B cell (primary cell): ENCODE measurements around the gene NUBP2. TPM values are rescaled to one million over a fixed set of nuclear protein-coding genes. Genes with fewer than 3 reads are reported as not detected.

Experiments
- ATAC-seq: fragments of 200-7000 bp; cut with Tn5 transposase; one replicate; pipeline ENCODE4 v1.10.0; 2021; ENCODE audit warnings: low read depth, mild to moderate bottlenecking, moderate number of reproducible peaks, moderate library complexity
- CTCF ChIA-PET: fragments of 350-600 bp; sonication (Branson Sonifier 250); formaldehyde crosslinking; loops from one replicate; lab custom pipeline; 2021; ENCODE audit warnings: antibody characterized with exemption, inconsistent platforms; lab: Charles Lee
- POLR2A ChIA-PET: fragments of 350-600 bp; sonication (Branson Sonifier 250); formaldehyde crosslinking; loops from one replicate; lab custom pipeline; 2021; ENCODE audit warnings: antibody characterized with exemption; lab: Charles Lee
- DNase-seq: peaks from one replicate; pipeline ENCODE4 v3.0.0; 2013
- H2AFZ ChIP-seq: 2 replicates; pipeline ENCODE4 v1.6.1; 2012; ENCODE audit warnings: mild to moderate bottlenecking, low read depth, low read length; ENCODE audit not compliant: insufficient read depth, poor library complexity, severe bottlenecking
- H3K27ac ChIP-seq, 2 donors: 1 replicate in 1 of 2; 2 replicates in 1 of 2; pipeline ENCODE4 v1.5.1; 2012 to 2013; ENCODE audit warnings: low read length in 2 of 2, mild to moderate bottlenecking in 2 of 2, moderate library complexity in 1 of 2
- H3K27me3 ChIP-seq, 4 experiments: fragments of 200-600 bp in 1 of 4; sonication (generic) in 1 of 4; replicated peaks in 1 of 4; 1 replicate in 2 of 4; 2 replicates in 2 of 4; pipeline versions ENCODE4 v1.6.1 to v1.7.0; 2013 to 2016; ENCODE audit warnings: low read length in 3 of 4, mild to moderate bottlenecking in 2 of 4, mixed read lengths in 1 of 4, moderate library complexity in 1 of 4; ENCODE audit not compliant: insufficient read depth in 4 of 4, control insufficient read depth in 3 of 4; ENCODE audit errors: control extremely low read depth in 1 of 4
- H3K36me3 ChIP-seq, 2 experiments: replicated peaks in 1 of 2; 1 replicate in 1 of 2; 2 replicates in 1 of 2; pipeline versions ENCODE4 v1.6.1 to v1.7.1; 2013; ENCODE audit warnings: low read length in 1 of 2; ENCODE audit not compliant: insufficient read depth in 2 of 2, control insufficient read depth in 1 of 2; ENCODE audit errors: control extremely low read depth in 1 of 2, extremely low read depth in 1 of 2
- H3K4me1 ChIP-seq, 2 donors: fragments of 200-600 bp in 1 of 2; sonication (generic) in 1 of 2; 1 replicate in 1 of 2; 2 replicates in 1 of 2; pipeline versions ENCODE4 v1.5.1 to v1.6.1; 2013 to 2017; ENCODE audit warnings: low read length in 2 of 2; ENCODE audit not compliant: control insufficient read depth in 2 of 2, insufficient read depth in 2 of 2
- H3K4me2 ChIP-seq: replicated peaks from 2 replicates; pipeline ENCODE3; 2012; ENCODE audit warnings: mild to moderate bottlenecking, low read depth, low read length; ENCODE audit not compliant: poor library complexity, severe bottlenecking
- H3K4me3 ChIP-seq, 5 experiments: fragments of 200-600 bp in 1 of 5; sonication (generic) in 1 of 5; 1 replicate in 3 of 5; 2 replicates in 2 of 5; pipeline versions ENCODE4 v1.5.1 to v1.7.0; 2011 to 2016; ENCODE audit warnings: low read length in 4 of 5, mild to moderate bottlenecking in 4 of 5, low read depth in 2 of 5, control low read depth in 1 of 5, moderate library complexity in 1 of 5; ENCODE audit not compliant: insufficient read depth in 1 of 5; ENCODE audit errors: control extremely low read depth in 1 of 5, extremely low read depth in 1 of 5
- H3K79me2 ChIP-seq: fragments of 200-600 bp; sonication (generic); one replicate; pipeline ENCODE4 v1.6.0; 2016; ENCODE audit warnings: low read length; ENCODE audit not compliant: control insufficient read depth, insufficient read depth
- H3K9ac ChIP-seq: fragments of 200-600 bp; sonication (generic); 2 replicates; pipeline ENCODE4 v1.6.1; 2017; ENCODE audit warnings: mild to moderate bottlenecking, low read length, moderate library complexity
- H3K9me3 ChIP-seq, 3 donors: one replicate each; pipeline versions ENCODE4 v1.6.1 to v1.7.1; 2013; ENCODE audit warnings: low read length in 2 of 3; ENCODE audit not compliant: control insufficient read depth in 2 of 3, insufficient read depth in 1 of 3; ENCODE audit errors: control extremely low read depth in 1 of 3
- H4K20me1 ChIP-seq: 2 replicates; pipeline ENCODE4 v1.6.0; 2012; ENCODE audit warnings: mild to moderate bottlenecking, low read length; ENCODE audit not compliant: insufficient read depth, control insufficient read depth, poor library complexity, severe bottlenecking
- H3K27ac Mint-ChIP-seq: one replicate; pipeline ENCODE4 v1.8.0; 2021; ENCODE audit warnings: mixed read lengths
- H3K27me3 Mint-ChIP-seq: one replicate; pipeline ENCODE4 v1.8.0; 2021; ENCODE audit warnings: mixed read lengths
- H3K4me1 Mint-ChIP-seq: one replicate; pipeline ENCODE4 v1.8.0; 2021; ENCODE audit warnings: mixed read lengths
- H3K4me3 Mint-ChIP-seq: one replicate; pipeline ENCODE4 v1.8.0; 2021; ENCODE audit warnings: mixed read lengths
- H3K9me3 Mint-ChIP-seq: one replicate; pipeline ENCODE4 v1.8.0; 2022; ENCODE audit warnings: mixed read lengths; ENCODE audit not compliant: insufficient read depth
- CTCF ChIP-seq: fragments of 200-600 bp; IDR thresholded peaks from one replicate; pipeline ENCODE4 v1.8.0; 2022; ENCODE audit warnings: antibody characterized with exemption, mild to moderate bottlenecking
- EZH2 ChIP-seq: IDR thresholded peaks from 2 replicates; pipeline ENCODE4 v1.6.1; 2012; ENCODE audit warnings: borderline replicate concordance, low read depth, mild to moderate bottlenecking, moderate library complexity, low read length; ENCODE audit not compliant: insufficient read depth, poor library complexity, severe bottlenecking
- WGBS: methylation state at CpG from one replicate; pipeline ENCODE4 v1.1.5; 2013; ENCODE audit warnings: missing lambda C conversion rate; ENCODE audit not compliant: insufficient coverage; 5-methylcytosine and 5-hydroxymethylcytosine counted together
- intact Hi-C: fragments of 100-400 bp; cut with micrococcal nuclease; formaldehyde crosslinking; loops from one replicate; pipeline ENCODE4 v1.10.0; 2022
- polyA plus RNA-seq: library from polyadenylated mRNA; depleted of rRNA; stranded (reverse); fragments of >200 nt; gene quantifications from 2 replicates; pipeline ENCODE4 v1.2.3, GENCODE V29; 2012
- total RNA-seq, 2 donors: library from RNA; stranded (reverse); fragments of 120-200 nt in 1 of 2; gene quantifications; 1 replicate in 1 of 2; 2 replicates in 1 of 2; pipeline versions ENCODE4 v1.2.3 to v1.2.4, GENCODE V29; 2013 to 2022

Gene NUBP2
- total and polyA plus RNA-seq, 2 donors (not counting 1 experiment from before 2014, with no cell fraction given), result 50.2 to 71.7 TPM

- CTCF ChIA-PET, result interaction anchor here (0.9 kb wide), 1 partner anchor 35 kb away, joined by 3 read pairs; no protein-coding TSS in a partner anchor
- Histone ChIP-seq H3K27me3 (no peaks in the 10 kb centered on the region), H3K4me1 (no peaks in the 10 kb centered on the region), H3K4me3 (no peak overlapping the region), H3K4me2 (no peak overlapping the region), H3K9me3 (no peaks in the 10 kb centered on the region), H3K79me2 (peaks cover 65% of the 10 kb centered on the region), H3K27ac (no peak overlapping the region), H2AFZ (no peak overlapping the region), H4K20me1 (peaks cover 65% of the 10 kb centered on the region), H3K9ac (no peak overlapping the region), H3K36me3 (peaks cover 0 to 70% of the 10 kb centered on the region in 2 experiments)
- Mint-ChIP-seq H3K27ac (no peak overlapping the region), H3K27me3 (no peaks in the 10 kb centered on the region), H3K4me3 (no peak overlapping the region), H3K9me3 (no peaks in the 10 kb centered on the region), H3K4me1 (no peaks in the 10 kb centered on the region)
- DNase-seq, result no peak
- no peak for TF ChIP-seq EZH2
- no peak for TF ChIP-seq CTCF
- WGBS, result 93% methylated on average over 25 of the region's 25 CpGs
- no peak for ATAC-seq
- POLR2A ChIA-PET, result no interaction called here
- intact Hi-C loops, result no loop called here
Measured at GRCh38 chr16:1745181-1745899, 37.4 kb upstream of the NUBP2 start.
